ENCODE data around the gene UBL7.
A peak's percentile ranks its signal among the peaks of the same experiment; 100 is the strongest.

Gene UBL7

DNA sequence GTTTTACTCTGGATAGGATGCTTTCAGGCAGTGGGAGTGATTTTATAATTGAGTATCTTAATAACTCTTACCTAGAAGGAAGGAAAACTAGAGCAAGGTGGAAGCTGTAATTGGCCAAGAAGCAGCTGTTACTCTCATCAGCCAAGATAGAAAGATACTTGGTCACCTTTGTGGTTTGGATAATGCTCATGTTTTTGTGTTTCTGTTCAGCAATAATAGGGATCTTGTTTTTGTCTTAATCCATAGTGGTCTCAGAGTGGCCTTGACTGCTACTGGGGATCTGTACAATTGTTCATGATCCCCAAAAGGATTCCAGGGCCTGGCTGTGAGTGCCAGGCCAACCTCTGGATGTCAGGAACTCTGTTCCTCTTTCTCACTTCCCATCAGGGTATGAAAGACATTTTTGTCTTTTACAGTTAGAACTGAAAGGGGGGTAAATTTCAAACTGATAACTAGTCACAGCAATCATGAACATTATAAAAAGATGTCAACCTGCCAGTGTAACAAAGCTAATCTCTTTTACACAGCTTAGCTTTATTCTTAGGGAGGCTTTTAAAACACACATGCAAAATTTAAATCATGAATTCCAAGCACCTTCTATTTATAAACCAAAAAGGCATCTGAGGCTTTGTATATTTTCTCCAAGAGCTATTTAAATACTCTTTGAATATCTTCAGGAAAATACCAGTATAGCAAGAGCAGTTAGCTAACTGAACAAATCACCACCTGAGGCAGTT, 6.0 kb downstream of the UBL7 start:
- H3K27me3 ChIP-seq (replicated peaks; ENCODE audit: insufficient read depth, low read length): no peaks in the 10 kb centered on the region
- H3K4me1 ChIP-seq (ENCODE audit: low read length): peaks cover 26% of the 10 kb centered on the region
- no peaks in the 10 kb centered on the region for H3K36me3 ChIP-seq (replicated peaks; ENCODE audit: insufficient read depth, low read length)
- H3K9me2 ChIP-seq (replicated peaks; ENCODE audit: insufficient read depth, low read length): no peaks in the 10 kb centered on the region
- H2AFZ ChIP-seq (ENCODE audit: low read length): 0 out of 2 replicates have a peak overlapping the region, but pooled peaks have one; percentile 5
- H3K9ac ChIP-seq (ENCODE audit: low read length): peak overlapping the region; percentile 27
- peak; percentile 30 for DNase-seq
- H3K4me3 ChIP-seq (ENCODE audit: low read length): no peak overlapping the region
- TF ChIP-seq, protein P1, sequence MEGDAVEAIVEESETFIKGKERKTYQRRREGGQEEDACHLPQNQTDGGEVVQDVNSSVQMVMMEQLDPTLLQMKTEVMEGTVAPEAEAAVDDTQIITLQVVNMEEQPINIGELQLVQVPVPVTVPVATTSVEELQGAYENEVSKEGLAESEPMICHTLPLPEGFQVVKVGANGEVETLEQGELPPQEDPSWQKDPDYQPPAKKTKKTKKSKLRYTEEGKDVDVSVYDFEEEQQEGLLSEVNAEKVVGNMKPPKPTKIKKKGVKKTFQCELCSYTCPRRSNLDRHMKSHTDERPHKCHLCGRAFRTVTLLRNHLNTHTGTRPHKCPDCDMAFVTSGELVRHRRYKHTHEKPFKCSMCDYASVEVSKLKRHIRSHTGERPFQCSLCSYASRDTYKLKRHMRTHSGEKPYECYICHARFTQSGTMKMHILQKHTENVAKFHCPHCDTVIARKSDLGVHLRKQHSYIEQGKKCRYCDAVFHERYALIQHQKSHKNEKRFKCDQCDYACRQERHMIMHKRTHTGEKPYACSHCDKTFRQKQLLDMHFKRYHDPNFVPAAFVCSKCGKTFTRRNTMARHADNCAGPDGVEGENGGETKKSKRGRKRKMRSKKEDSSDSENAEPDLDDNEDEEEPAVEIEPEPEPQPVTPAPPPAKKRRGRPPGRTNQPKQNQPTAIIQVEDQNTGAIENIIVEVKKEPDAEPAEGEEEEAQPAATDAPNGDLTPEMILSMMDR (IDR thresholded peaks at IDR 0.05; ENCODE audit: low read length): no peak
- TF ChIP-seq EZH2 (optimal IDR thresholded peaks at IDR 0.05; ENCODE audit: low read depth, low read length) (no peak), EZH2phosphoT487 (IDR thresholded peaks at IDR 0.05; ENCODE audit: low read length) (no peak)
- peaks cover 24% of the 10 kb centered on the region for H3F3A ChIP-seq (ENCODE audit: insufficient read depth, low read length)
- H3K4me2 ChIP-seq (ENCODE audit: low read depth, low read length): peak overlapping the region; percentile 57
- H3K27ac ChIP-seq (ENCODE audit: low read length): peak overlapping the region; percentile 86
- no peaks in the 10 kb centered on the region for H3K9me3 ChIP-seq (replicated peaks; ENCODE audit: insufficient read depth, low read length)
- H3K79me2 ChIP-seq (ENCODE audit: low read length): peaks cover 20% of the 10 kb centered on the region
- H4K20me1 ChIP-seq (ENCODE audit: insufficient read depth, low read length): no peaks in the 10 kb centered on the region

DNA sequence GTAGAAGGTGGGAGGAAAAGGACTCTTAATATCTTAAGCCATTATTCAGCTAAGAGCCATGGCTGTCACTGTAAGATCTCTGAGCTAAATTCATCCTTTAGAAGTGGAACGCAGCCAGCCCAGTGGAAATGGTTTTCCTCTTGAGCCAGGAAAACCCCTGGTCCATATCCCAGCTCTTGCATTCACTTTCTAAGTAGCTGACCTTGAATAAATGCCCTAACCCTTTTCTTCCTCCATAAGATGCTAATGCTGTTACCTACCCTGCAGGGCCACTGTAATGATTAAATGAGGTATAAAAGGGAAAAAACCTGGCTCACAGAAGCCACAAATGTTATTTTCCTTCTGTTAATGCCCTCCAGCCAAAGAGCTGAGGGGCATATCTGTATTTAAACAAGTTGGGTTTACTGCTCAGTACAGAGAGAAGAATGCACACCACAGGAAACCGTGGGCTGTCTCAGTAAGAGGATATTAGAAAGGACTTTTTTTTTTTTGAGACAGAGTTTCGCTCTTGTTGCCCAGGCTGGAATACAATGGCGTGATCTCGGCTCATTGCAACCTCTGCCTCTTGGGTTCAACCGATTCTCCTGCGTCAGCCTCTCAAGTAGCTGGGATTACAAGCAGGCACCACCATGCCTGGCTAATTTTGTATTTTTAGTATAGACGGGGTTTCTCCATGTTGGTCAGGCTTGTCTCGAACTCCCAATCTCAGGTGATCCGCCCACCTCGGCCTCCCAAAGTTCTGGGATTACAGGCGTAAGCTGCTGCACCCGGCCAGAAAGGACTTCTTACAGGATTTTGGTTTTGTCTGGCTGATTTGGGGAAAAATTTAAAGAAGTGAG, 6.8 kb downstream of the UBL7 start:
- H3K9ac ChIP-seq (ENCODE audit: low read length): peak overlapping the region; percentile 27; the same call in 1 of the 2 replicates
- H3F3A ChIP-seq (ENCODE audit: insufficient read depth, low read length): peaks cover 24% of the 10 kb centered on the region
- no peaks in the 10 kb centered on the region for H3K9me2 ChIP-seq (replicated peaks; ENCODE audit: insufficient read depth, low read length)
- H3K4me2 ChIP-seq (ENCODE audit: low read depth, low read length): peak overlapping the region; percentile 57
- peak overlapping the region; percentile 8; the same call in 1 of the 2 replicates for H3K4me3 ChIP-seq (ENCODE audit: low read length)
- no peak for TF ChIP-seq EZH2phosphoT487 (IDR thresholded peaks at IDR 0.05; ENCODE audit: low read length)
- no peak for TF ChIP-seq EZH2 (optimal IDR thresholded peaks at IDR 0.05; ENCODE audit: low read depth, low read length)
- TF ChIP-seq, protein P1 (IDR thresholded peaks at IDR 0.05; ENCODE audit: low read length): no peak
- peaks cover 15% of the 10 kb centered on the region; the same call in 1 of the 2 replicates for H3K79me2 ChIP-seq (ENCODE audit: low read length)
- no peaks in the 10 kb centered on the region for H4K20me1 ChIP-seq (ENCODE audit: insufficient read depth, low read length)
- 0 out of 2 replicates have a peak overlapping the region, but pooled peaks have one; percentile 5 for H2AFZ ChIP-seq (ENCODE audit: low read length)
- peak overlapping the region; percentile 86 for H3K27ac ChIP-seq (ENCODE audit: low read length)
- no peaks in the 10 kb centered on the region for H3K27me3 ChIP-seq (replicated peaks; ENCODE audit: insufficient read depth, low read length)
- no peaks in the 10 kb centered on the region for H3K36me3 ChIP-seq (replicated peaks; ENCODE audit: insufficient read depth, low read length)
- DNase-seq: peak; percentile 79
- peaks cover 26% of the 10 kb centered on the region for H3K4me1 ChIP-seq (ENCODE audit: low read length)
- no peaks in the 10 kb centered on the region for H3K9me3 ChIP-seq (replicated peaks; ENCODE audit: insufficient read depth, low read length)

DNA sequence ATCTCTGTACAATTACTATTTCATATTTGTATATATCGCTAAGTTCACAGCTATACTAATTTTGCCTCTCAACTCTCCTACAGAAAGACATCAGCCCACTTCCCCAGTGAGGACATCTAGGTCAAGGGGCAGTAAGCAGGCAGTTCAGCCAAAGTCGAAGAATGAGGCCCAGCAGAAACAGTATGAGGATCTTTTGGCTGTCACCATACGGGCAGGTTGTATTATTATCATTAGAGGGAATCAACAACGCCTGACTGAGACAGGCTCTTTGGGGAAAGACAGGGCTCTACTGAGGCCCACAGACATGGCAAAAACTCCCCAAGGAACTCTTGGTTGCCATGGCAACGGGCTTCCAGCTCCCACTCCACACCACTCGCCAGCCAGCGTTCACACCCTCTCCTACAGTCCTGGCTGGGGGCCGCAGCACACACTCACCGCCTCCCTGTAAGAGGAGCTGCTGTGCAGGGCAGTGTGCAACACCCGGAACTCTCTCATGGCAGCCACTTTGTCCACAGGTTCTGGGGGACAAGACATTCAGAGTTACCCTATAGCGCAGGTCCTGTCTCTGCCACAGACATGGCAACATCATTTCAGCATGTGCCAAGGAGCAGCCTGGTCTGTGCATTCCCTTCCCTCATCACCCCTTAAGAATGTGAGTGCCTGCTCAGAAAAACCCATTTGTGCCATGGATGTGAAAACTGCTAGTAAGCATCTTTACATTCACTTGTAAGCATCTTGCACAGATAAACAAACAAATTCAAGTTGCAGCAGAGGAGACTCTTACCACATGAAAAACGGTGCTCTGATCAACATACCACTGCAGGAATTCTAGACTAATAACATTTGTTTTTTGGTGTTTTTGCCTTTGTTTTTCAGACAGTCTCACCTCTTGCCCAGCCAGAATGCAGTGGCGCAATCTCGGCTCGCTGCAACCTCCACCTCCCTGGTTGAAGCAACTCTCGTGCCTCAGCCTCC, 8.8 kb downstream of the UBL7 start:
- Histone ChIP-seq H3K4me2 (ENCODE audit: low read depth, low read length) (no peak overlapping the region), H3K27me3 (replicated peaks; ENCODE audit: insufficient read depth, low read length) (no peaks in the 10 kb centered on the region), H3K79me2 (ENCODE audit: low read length) (peaks cover 10% of the 10 kb centered on the region; the same call in 1 of the 2 replicates), H3K9me3 (replicated peaks; ENCODE audit: insufficient read depth, low read length) (no peaks in the 10 kb centered on the region), H3K4me1 (ENCODE audit: low read length) (peaks cover 26% of the 10 kb centered on the region), H3K4me3 (ENCODE audit: low read length) (no peak overlapping the region), H4K20me1 (ENCODE audit: insufficient read depth, low read length) (no peaks in the 10 kb centered on the region), H3K9me2 (replicated peaks; ENCODE audit: insufficient read depth, low read length) (no peaks in the 10 kb centered on the region), H3K27ac (ENCODE audit: low read length) (no peak overlapping the region), H3F3A (ENCODE audit: insufficient read depth, low read length) (peaks cover 24% of the 10 kb centered on the region), H3K9ac (ENCODE audit: low read length) (no peak overlapping the region), H3K36me3 (replicated peaks; ENCODE audit: insufficient read depth, low read length) (no peaks in the 10 kb centered on the region; the same call in 1 of the 2 replicates), H2AFZ (ENCODE audit: low read length) (no peak overlapping the region)
- DNase-seq: no peak
- no peak for TF ChIP-seq EZH2 (optimal IDR thresholded peaks at IDR 0.05; ENCODE audit: low read depth, low read length)
- no peak for TF ChIP-seq EZH2phosphoT487 (IDR thresholded peaks at IDR 0.05; ENCODE audit: low read length)
- TF ChIP-seq, protein P1 (IDR thresholded peaks at IDR 0.05; ENCODE audit: low read length): no peak

Data from MM.1S (cell line).